ENCODE data around the gene MRPL53.

The MRPL53 gene

GRCh38 chr2:74440378-74441169 lies 31.9 kb downstream of the MRPL53 start (continued):
- TF ChIP-seq ZNF341 (tag by site-specific recombination; IDR thresholded peaks at IDR 0.05; ENCODE audit: low read depth) (peak; percentile 33; the same call in 1 of the 2 replicates), ZNF133 (tag by site-specific recombination; IDR thresholded peaks at IDR 0.05) (no peak), ZEB2 (tag by site-specific recombination; IDR thresholded peaks at IDR 0.05) (peak; percentile 76), GLIS2 (tag by site-specific recombination; IDR thresholded peaks at IDR 0.05) (peak; percentile 100), ZNF704 (tag by site-specific recombination; IDR thresholded peaks at IDR 0.05) (no peak), YY2 (tag by site-specific recombination; IDR thresholded peaks at IDR 0.05) (no peak), ZNF521 (tag by site-specific recombination; IDR thresholded peaks at IDR 0.05) (no peak), ZBTB6 (tag by site-specific recombination; IDR thresholded peaks at IDR 0.05) (0 out of 2 replicates have a peak, but pooled peaks have one; percentile 2), ZNF513 (tag by site-specific recombination; IDR thresholded peaks at IDR 0.05) (no peak), KLF17 (tag by site-specific recombination; IDR thresholded peaks at IDR 0.05) (peak; percentile 37; the same call in 1 of the 2 replicates), ZNF404 (tag by site-specific recombination; IDR thresholded peaks at IDR 0.05) (no peak), ZBTB8A (tag by site-specific recombination; IDR thresholded peaks at IDR 0.05) (peak; percentile 70), ZNF362 (tag by site-specific recombination; IDR thresholded peaks at IDR 0.05) (no peak), ZBTB26 (tag by site-specific recombination; optimal IDR thresholded peaks at IDR 0.05) (peak; percentile 35), REPIN1 (tag by site-specific recombination; IDR thresholded peaks at IDR 0.05; ENCODE audit: low read depth) (no peak), CTCF (tag by site-specific recombination; IDR thresholded peaks at IDR 0.05) (peak; percentile 92), FEZF1 (tag by site-specific recombination; IDR thresholded peaks at IDR 0.05) (no peak), ZNF426 (tag by site-specific recombination; IDR thresholded peaks at IDR 0.05) (no peak), ZNF239 (tag by site-specific recombination; IDR thresholded peaks at IDR 0.05) (no peak), ZNF280C (tag by site-specific recombination; IDR thresholded peaks at IDR 0.05) (no peak), ZNF148 (tag by site-specific recombination; IDR thresholded peaks at IDR 0.05; ENCODE audit: borderline replicate concordance) (no peak), ZNF274 (IDR thresholded peaks at IDR 0.05; ENCODE audit: low read length) (no peak), ZNF274 (tag by site-specific recombination; IDR thresholded peaks at IDR 0.05; ENCODE audit: borderline replicate concordance) (no peak)

All from HEK293 (cell line).